GM12872 (cell line): ENCODE data around the gene GAD1.

Experiments
- CTCF ChIP-seq: IDR thresholded peaks from 3 replicates; pipeline ENCODE4 v1.5.1; 2011; ENCODE audit warnings: low read depth, mild to moderate bottlenecking, low read length, moderate library complexity; ENCODE audit not compliant: insufficient read depth

The GAD1 gene

GRCh38 chr2:170814533-170815230 is 2.0 kb upstream of the GAD1 start:
- TF ChIP-seq CTCF: no peak

- no peak for TF ChIP-seq CTCF
These were observed 1.4 kb upstream of the GAD1 start for GRCh38 chr2:170815311-170815710.

- peak; percentile 76 for TF ChIP-seq CTCF
These were observed 762 bp upstream of the GAD1 start for GRCh38 chr2:170815746-170816503.

DNA sequence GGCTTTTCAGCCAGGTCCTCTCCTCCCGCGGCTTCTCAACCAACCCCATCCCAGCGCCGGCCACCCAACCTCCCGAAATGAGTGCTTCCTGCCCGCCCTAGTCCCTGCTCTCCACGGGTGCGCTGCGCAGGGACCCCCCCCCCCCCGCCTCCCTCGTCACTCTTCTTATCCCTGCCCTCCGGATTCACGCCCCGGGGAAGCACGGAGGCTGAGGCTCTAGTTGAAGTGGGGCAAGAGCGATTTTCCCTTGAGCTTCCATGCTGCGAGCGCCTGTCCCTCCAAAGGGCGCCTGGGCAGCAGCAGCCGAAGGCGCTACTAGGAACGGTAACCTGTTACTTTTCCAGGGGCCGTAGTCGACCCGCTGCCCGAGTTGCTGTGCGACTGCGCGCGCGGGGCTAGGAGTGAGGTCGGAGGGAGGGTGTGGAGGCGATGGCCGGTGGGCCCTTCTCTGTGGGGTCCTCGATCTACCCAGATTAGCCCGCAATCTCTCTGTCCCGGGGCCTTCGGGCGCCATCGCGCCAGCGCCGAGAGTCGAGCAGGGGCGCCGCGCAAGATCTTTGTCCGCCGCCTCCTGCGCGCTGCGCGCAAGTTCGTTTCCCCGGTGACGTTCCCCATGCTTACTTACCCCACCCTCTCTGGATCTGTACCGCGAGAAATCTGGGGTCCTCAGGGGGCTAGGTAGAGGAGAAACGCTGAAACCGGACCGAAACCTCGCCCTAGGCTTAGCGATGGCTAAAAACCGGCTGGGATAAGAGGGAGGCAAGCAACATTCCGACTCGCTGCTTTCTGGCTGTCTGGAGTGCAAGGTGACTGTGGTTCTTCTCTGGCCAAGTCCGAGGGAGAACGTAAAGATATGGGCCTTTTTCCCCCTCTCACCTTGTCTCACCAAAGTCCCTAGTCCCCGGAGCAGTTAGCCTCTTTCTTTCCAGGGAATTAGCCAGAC is 677 bp downstream of the GAD1 start:
- TF ChIP-seq CTCF: no peak

DNA sequence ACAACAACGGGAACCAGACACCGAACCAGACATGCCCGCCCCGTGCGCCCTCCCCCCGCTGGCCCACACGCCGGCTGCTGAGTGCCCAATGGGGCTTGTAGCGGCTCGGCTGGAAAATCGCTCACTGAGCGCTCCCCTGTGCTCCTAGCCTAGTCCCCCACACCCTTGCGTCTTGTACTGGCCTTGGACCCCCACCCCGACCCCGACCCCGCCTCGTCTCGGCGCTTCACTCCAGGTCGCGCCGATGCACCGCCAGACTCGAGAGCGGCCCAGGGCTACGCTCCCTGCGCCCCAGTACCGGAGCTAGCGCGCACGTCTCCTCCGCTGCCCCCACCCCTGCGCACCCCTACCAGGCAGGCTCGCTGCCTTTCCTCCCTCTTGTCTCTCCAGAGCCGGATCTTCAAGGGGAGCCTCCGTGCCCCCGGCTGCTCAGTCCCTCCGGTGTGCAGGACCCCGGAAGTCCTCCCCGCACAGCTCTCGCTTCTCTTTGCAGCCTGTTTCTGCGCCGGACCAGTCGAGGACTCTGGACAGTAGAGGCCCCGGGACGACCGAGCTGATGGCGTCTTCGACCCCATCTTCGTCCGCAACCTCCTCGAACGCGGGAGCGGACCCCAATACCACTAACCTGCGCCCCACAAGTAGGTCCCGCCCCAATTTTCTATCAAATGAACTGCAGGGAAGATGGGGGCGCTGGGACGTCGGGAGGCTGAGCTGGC is 1.5 kb downstream of the GAD1 start:
- TF ChIP-seq CTCF: no peak

DNA sequence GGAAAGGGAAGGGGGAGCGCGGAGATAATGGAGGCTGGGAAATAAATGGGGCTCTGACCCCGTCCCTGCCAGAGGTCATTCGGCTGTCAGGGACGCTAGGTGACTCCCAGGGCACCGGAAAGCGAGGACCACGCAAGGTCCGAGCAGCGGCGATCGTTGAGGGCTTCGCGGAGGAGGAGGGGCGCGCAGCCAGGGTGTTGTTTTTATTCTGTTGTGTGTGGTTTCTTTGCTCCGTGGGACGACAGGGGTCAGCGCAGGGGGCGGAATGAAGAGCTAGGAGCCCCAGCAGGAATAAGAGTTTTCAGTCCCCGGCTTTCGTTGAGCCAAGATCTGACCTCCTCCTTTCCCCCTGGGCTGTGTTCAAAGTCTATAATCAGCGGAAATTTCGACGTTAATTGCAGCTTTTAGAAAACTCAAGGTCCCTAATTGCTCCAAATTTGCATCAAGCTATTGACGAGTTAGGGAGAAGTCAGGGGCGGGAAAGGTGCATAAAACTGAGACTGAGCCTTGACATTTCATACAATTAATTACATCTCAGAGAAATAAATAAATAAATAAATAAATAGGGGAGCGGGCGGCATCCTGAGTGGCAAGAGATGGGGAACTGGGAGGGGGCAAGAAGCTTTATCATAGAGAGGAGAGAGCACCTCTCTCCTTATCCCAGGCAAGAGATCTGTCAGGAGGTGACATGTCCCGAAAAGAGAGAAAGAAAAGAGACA is 2.2 kb downstream of the GAD1 start:
- TF ChIP-seq CTCF: no peak
